CD14-positive monocyte (primary cell): ENCODE results near the gene CCNL2. TPM values are rescaled to one million over a fixed set of nuclear protein-coding genes. Genes with fewer than 3 reads are reported as not detected.

ENCODE experiments used
- DNase-seq, 3 donors: peaks; one replicate each; pipeline ENCODE4 v3.0.0-alpha.2; 2011 to 2022
- H2AFZ ChIP-seq: 2 replicates; pipeline ENCODE4 v1.6.0; 2012; ENCODE audit warnings: mild to moderate bottlenecking, low read depth, low read length, inconsistent platforms; ENCODE audit not compliant: insufficient read depth, poor library complexity, severe bottlenecking
- H3K27ac ChIP-seq, 2 donors: 1 replicate in 1 of 2; 2 replicates in 1 of 2; pipeline ENCODE4 v1.5.1; 2012 to 2013; ENCODE audit warnings: low read length in 2 of 2, control low read depth in 1 of 2, inconsistent platforms in 1 of 2, low read depth in 1 of 2, mild to moderate bottlenecking in 1 of 2
- H3K27me3 ChIP-seq, 2 donors: one replicate each; pipeline versions ENCODE4 v1.6.0 to v1.6.1; 2011 to 2013; ENCODE audit warnings: low read length in 2 of 2; ENCODE audit not compliant: control insufficient read depth in 2 of 2, insufficient read depth in 2 of 2
- H3K36me3 ChIP-seq, 2 donors: replicated peaks in 1 of 2; 1 replicate in 1 of 2; 2 replicates in 1 of 2; pipeline versions ENCODE4 v1.5.1 to v1.6.1; 2012 to 2013; ENCODE audit warnings: low read length in 2 of 2, control low read depth in 1 of 2, inconsistent platforms in 1 of 2, mild to moderate bottlenecking in 1 of 2; ENCODE audit not compliant: insufficient read depth in 2 of 2, control insufficient read depth in 1 of 2
- H3K4me1 ChIP-seq, 2 donors: 1 replicate in 1 of 2; 2 replicates in 1 of 2; pipeline versions ENCODE4 v1.5.1 to v1.6.1; 2012 to 2013; ENCODE audit warnings: low read length in 2 of 2, control low read depth in 1 of 2, inconsistent platforms in 1 of 2, mild to moderate bottlenecking in 1 of 2, moderate library complexity in 1 of 2; ENCODE audit not compliant: insufficient read depth in 2 of 2, control insufficient read depth in 1 of 2
- H3K4me2 ChIP-seq: replicated peaks from 2 replicates; pipeline ENCODE3; 2012; ENCODE audit warnings: low read length, moderate library complexity, mild to moderate bottlenecking; ENCODE audit not compliant: poor library complexity, severe bottlenecking; ENCODE audit errors: extremely low read depth
- H3K4me3 ChIP-seq, 3 experiments: fragments of 200-600 bp in 1 of 3; sonication (generic) in 1 of 3; replicated peaks in 1 of 3; 1 replicate in 2 of 3; 2 replicates in 1 of 3; pipeline ENCODE4 v1.5.1; 2011 to 2013; ENCODE audit warnings: low read length in 3 of 3, mild to moderate bottlenecking in 3 of 3, control low read depth in 2 of 3, low read depth in 2 of 3, inconsistent platforms in 1 of 3, moderate library complexity in 1 of 3
- H3K79me2 ChIP-seq: 2 replicates; pipeline ENCODE4 v1.6.0; 2012; ENCODE audit warnings: mild to moderate bottlenecking, control low read depth, inconsistent platforms, low read length, moderate library complexity; ENCODE audit not compliant: insufficient read depth
- H3K9ac ChIP-seq: 2 replicates; pipeline ENCODE4 v1.6.0; 2017; ENCODE audit warnings: low read length, mild to moderate bottlenecking; ENCODE audit not compliant: insufficient read depth, poor library complexity, severe bottlenecking
- H3K9me3 ChIP-seq, 2 donors: replicated peaks in 1 of 2; 1 replicate in 1 of 2; 2 replicates in 1 of 2; pipeline versions ENCODE4 v1.5.1 to v1.6.1; 2012 to 2013; ENCODE audit warnings: low read length in 2 of 2, control low read depth in 1 of 2; ENCODE audit not compliant: control insufficient read depth in 1 of 2, insufficient read depth in 1 of 2
- H4K20me1 ChIP-seq: 2 replicates; pipeline ENCODE4 v1.6.0; 2012; ENCODE audit warnings: mild to moderate bottlenecking, low read length, control low read depth, moderate library complexity; ENCODE audit not compliant: insufficient read depth
- H3K27ac Mint-ChIP-seq, 7 donors: one replicate each; pipeline ENCODE4 v1.8.0; 2020; ENCODE audit warnings: mild to moderate bottlenecking in 7 of 7, mixed read lengths in 7 of 7, moderate library complexity in 6 of 7, inconsistent platforms in 2 of 7
- H3K27me3 Mint-ChIP-seq, 3 donors: one replicate each; pipeline ENCODE4 v1.8.0; 2021 to 2022; ENCODE audit warnings: low read depth in 3 of 3, mild to moderate bottlenecking in 3 of 3, mixed read lengths in 3 of 3, moderate library complexity in 3 of 3, inconsistent platforms in 1 of 3
- H3K36me3 Mint-ChIP-seq, 2 donors: one replicate each; pipeline ENCODE4 v1.8.0; 2020; ENCODE audit warnings: mixed read lengths in 2 of 2, inconsistent platforms in 1 of 2, mild to moderate bottlenecking in 1 of 2
- H3K4me1 Mint-ChIP-seq: one replicate; pipeline ENCODE4 v1.8.0; 2020; ENCODE audit warnings: mild to moderate bottlenecking, mixed read lengths
- H3K4me3 Mint-ChIP-seq, 2 donors: one replicate each; pipeline ENCODE4 v1.8.0; 2020; ENCODE audit warnings: mild to moderate bottlenecking in 2 of 2, mixed read lengths in 2 of 2, moderate library complexity in 1 of 2
- H3K9me3 Mint-ChIP-seq, 7 donors: one replicate each; pipeline ENCODE4 v1.8.0; 2020 to 2022; ENCODE audit warnings: mixed read lengths in 7 of 7, mild to moderate bottlenecking in 6 of 7, moderate library complexity in 6 of 7, inconsistent platforms in 2 of 7
- CTCF ChIP-seq: fragments of 200-600 bp; IDR thresholded peaks from one replicate; pipeline ENCODE4 v1.8.0; 2022; ENCODE audit warnings: antibody characterized with exemption, mild to moderate bottlenecking
- WGBS: methylation state at CpG from one replicate; pipeline ENCODE4 v1.1.5; 2013; ENCODE audit warnings: missing lambda C conversion rate; ENCODE audit not compliant: insufficient coverage; 5-methylcytosine and 5-hydroxymethylcytosine counted together
- intact Hi-C, 2 donors: fragments of 100-400 bp; cut with micrococcal nuclease; formaldehyde crosslinking; loops; one replicate each; pipeline versions ENCODE4 v1.15.0 to v1.15.1; 2023
- polyA plus RNA-seq, 3 donors: library from polyadenylated mRNA; depleted of rRNA in 1 of 3; unstranded in 2 of 3; stranded (reverse) in 1 of 3; fragments of 300-500 nt in 2 of 3; fragments of >200 nt in 1 of 3; fragmentation: Illumina TruSeq in 2 of 3; gene quantifications; 1 replicate in 2 of 3; 2 replicates in 1 of 3; pipeline ENCODE4 v1.2.3, GENCODE V29; 2012 to 2021

CCNL2 gene
- polyA plus RNA-seq, 3 donors = 8.6 to 178 (median 10.4) TPM

DNA sequence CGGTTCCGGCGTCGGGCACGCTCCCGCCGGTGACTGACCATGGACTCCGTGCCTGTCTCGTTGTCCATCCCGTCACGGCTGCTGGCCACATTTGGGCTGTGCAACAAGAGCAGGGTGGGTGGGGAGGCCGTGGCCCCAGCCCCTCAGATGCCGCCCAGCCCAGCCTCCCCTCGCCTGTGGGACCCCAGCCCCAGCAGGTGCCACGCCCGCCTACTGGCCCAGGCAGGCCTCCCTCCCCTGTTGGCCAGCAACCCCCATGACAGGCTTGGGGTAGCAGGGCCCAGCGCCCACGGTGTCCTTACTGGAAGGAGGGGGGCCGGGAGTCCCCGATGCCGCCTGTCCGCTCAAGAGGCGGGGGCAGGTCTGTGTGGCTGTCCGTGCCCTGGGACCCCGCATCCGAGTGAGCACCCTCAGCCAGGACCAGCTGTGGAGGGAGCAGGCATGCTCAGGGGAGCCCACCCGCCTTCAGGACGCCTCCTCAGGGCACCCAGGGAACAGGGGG lies 57.0 kb downstream of the CCNL2 start:
- H3K36me3 ChIP-seq = peaks cover 9 to 29% of the 10 kb centered on the region in 2 donors
- intact Hi-C loops = no loop called here
- no peaks in the 10 kb centered on the region for H3K27me3 ChIP-seq
- Mint-ChIP-seq H3K27me3 (peaks cover 0 to 6% (median 2%) of the 10 kb centered on the region in 3 donors), H3K9me3 (peaks cover 0 to 1% (median 0%) of the 10 kb centered on the region in 7 donors), H3K4me3 (no peak overlapping the region), H3K36me3 (peaks cover 21 to 44% of the 10 kb centered on the region in 2 donors), H3K4me1 (peaks cover 4% of the 10 kb centered on the region), H3K27ac (no peak overlapping the region)
- peaks cover 14% of the 10 kb centered on the region for H3K79me2 ChIP-seq
- no peak overlapping the region for H3K4me3 ChIP-seq
- H3K9ac ChIP-seq = no peak overlapping the region
- H4K20me1 ChIP-seq = peaks cover 36% of the 10 kb centered on the region
- H3K4me1 ChIP-seq = peaks cover 0 to under 1% of the 10 kb centered on the region in 2 donors
- no peak for TF ChIP-seq CTCF
- H3K27ac ChIP-seq = no peak overlapping the region
- no peak overlapping the region for H2AFZ ChIP-seq
- no peaks in the 10 kb centered on the region for H3K9me3 ChIP-seq
- no peak for DNase-seq
- WGBS = 97% methylated on average over 21 of the region's 28 CpGs
- H3K4me2 ChIP-seq = no peak overlapping the region

GRCh38 chr1:1341549-1342021 lies 57.5 kb downstream of the CCNL2 start:
- no peak for TF ChIP-seq CTCF
- no peaks in the 10 kb centered on the region for H3K9me3 ChIP-seq

More at GRCh38 chr1:1341549-1342021, 57.5 kb downstream of the CCNL2 start:
- no peaks in the 10 kb centered on the region for H3K27me3 ChIP-seq
- DNase-seq = no peak
- H3K4me3 ChIP-seq = no peak overlapping the region
- H3K4me2 ChIP-seq = no peak overlapping the region
- H3K36me3 Mint-ChIP-seq = peaks cover 21 to 44% of the 10 kb centered on the region in 2 donors
- peaks cover 0 to 1% (median 0%) of the 10 kb centered on the region in 7 donors for H3K9me3 Mint-ChIP-seq
- H3K27ac ChIP-seq = no peak overlapping the region
- no peak overlapping the region for H3K4me3 Mint-ChIP-seq
- no peak overlapping the region for H3K27ac Mint-ChIP-seq
- H2AFZ ChIP-seq = no peak overlapping the region
- 90% methylated on average over 17 of the region's 17 CpGs for WGBS
- peaks cover 10% of the 10 kb centered on the region for H3K79me2 ChIP-seq
- H3K36me3 ChIP-seq = peaks cover 9 to 29% of the 10 kb centered on the region in 2 donors
- no peak overlapping the region for H3K9ac ChIP-seq
- H4K20me1 ChIP-seq = peaks cover 33% of the 10 kb centered on the region
- peaks cover 0 to 6% (median 0%) of the 10 kb centered on the region in 3 donors for H3K27me3 Mint-ChIP-seq
- H3K4me1 Mint-ChIP-seq = peaks cover 2% of the 10 kb centered on the region
- intact Hi-C loops = no loop called here
- H3K4me1 ChIP-seq = no peaks in the 10 kb centered on the region
